IMR-90 (cell line): ENCODE measurements around the gene ENTPD7. TPM values are rescaled to one million over a fixed set of nuclear protein-coding genes. Genes with fewer than 3 reads are reported as not detected.

Source experiments
- ATAC-seq: fragments of 200-7000 bp; cut with Tn5 transposase; 2 replicates; pipeline ENCODE4 v1.9.1; 2020; ENCODE audit warnings: low read depth, mild to moderate bottlenecking, moderate library complexity
- BruUV-seq: library from RNA; stranded (reverse); fragments of 400-500 nt; replicated peaks from 2 replicates; lab custom pipeline; 2021; lab: Mats Ljungman, UMichigan
- CTCF ChIA-PET: fragments of 300-600 bp; formaldehyde crosslinking; extraction: SDS; loops from one replicate; lab custom pipeline; 2021; ENCODE audit warnings: antibody characterized with exemption; lab: Yijun Ruan, JAX
- POLR2A ChIA-PET: fragments of 300-600 bp; sonication (Branson Sonifier 250); formaldehyde crosslinking; loops from one replicate; lab custom pipeline; 2022; ENCODE audit warnings: antibody characterized with exemption; ENCODE audit not compliant: unreplicated experiment; lab: Charles Lee
- DNase-seq: peaks from one replicate; pipeline ENCODE4 v3.0.0; 2013
- H2AFZ ChIP-seq: replicated peaks from 2 replicates; pipeline ENCODE3; 2013; ENCODE audit warnings: low read length, mild to moderate bottlenecking; ENCODE audit not compliant: poor library complexity
- H2AK5ac ChIP-seq: 2 replicates; pipeline ENCODE4 v1.6.1; 2013; ENCODE audit warnings: low read depth, low read length, inconsistent platforms
- H2AK9ac ChIP-seq: replicated peaks from 2 replicates; pipeline ENCODE3; 2013; ENCODE audit warnings: mild to moderate bottlenecking, low read depth, low read length, moderate library complexity; ENCODE audit not compliant: poor library complexity
- H2BK120ac ChIP-seq: 2 replicates; pipeline ENCODE4 v1.6.1; 2013; ENCODE audit warnings: low read depth, low read length, inconsistent platforms
- H2BK15ac ChIP-seq: 3 replicates; pipeline ENCODE4 v1.6.1; 2013; ENCODE audit warnings: low read depth, low read length, inconsistent platforms
- H2BK20ac ChIP-seq: 2 replicates; pipeline ENCODE4 v1.6.1; 2013; ENCODE audit warnings: low read depth, mild to moderate bottlenecking, inconsistent platforms, low read length, moderate library complexity
- H2BK5ac ChIP-seq: 2 replicates; pipeline ENCODE4 v1.6.1; 2013; ENCODE audit warnings: mild to moderate bottlenecking, low read depth, low read length, inconsistent platforms; ENCODE audit not compliant: poor library complexity, severe bottlenecking
- H3K14ac ChIP-seq: replicated peaks from 2 replicates; pipeline ENCODE4 v1.6.1; 2013; ENCODE audit warnings: low read depth, low read length, inconsistent platforms
- H3K18ac ChIP-seq: 2 replicates; pipeline ENCODE4 v1.6.1; 2013; ENCODE audit warnings: low read depth, low read length, control low read depth
- H3K23ac ChIP-seq: 2 replicates; pipeline ENCODE4 v1.6.1; 2013; ENCODE audit warnings: low read depth, low read length, inconsistent platforms
- H3K27ac ChIP-seq: 2 replicates; pipeline ENCODE4 v1.5.1; 2013; ENCODE audit warnings: mild to moderate bottlenecking, control low read depth, low read length; ENCODE audit not compliant: insufficient read depth
- H3K27me3 ChIP-seq: 2 replicates; pipeline ENCODE4 v1.6.1; 2013; ENCODE audit warnings: low read length; ENCODE audit not compliant: control insufficient read depth, insufficient read depth
- H3K36me3 ChIP-seq: 2 replicates; pipeline ENCODE4 v1.6.1; 2013; ENCODE audit warnings: low read length, mixed read lengths; ENCODE audit not compliant: control insufficient read depth, insufficient read depth
- H3K4ac ChIP-seq: 2 replicates; pipeline ENCODE4 v1.6.1; 2013; ENCODE audit warnings: low read depth, low read length, inconsistent platforms
- H3K4me1 ChIP-seq: 2 replicates; pipeline ENCODE4 v1.6.1; 2013; ENCODE audit warnings: low read length, mixed read lengths; ENCODE audit not compliant: control insufficient read depth, insufficient read depth
- H3K4me2 ChIP-seq: 2 replicates; pipeline ENCODE4 v1.6.1; 2013; ENCODE audit warnings: low read depth, mild to moderate bottlenecking, control low read depth, low read length, moderate library complexity
- H3K4me3 ChIP-seq: 2 replicates; pipeline ENCODE4 v1.5.1; 2013; ENCODE audit warnings: low read depth, mild to moderate bottlenecking, control low read depth, low read length, moderate library complexity; ENCODE audit not compliant: insufficient read depth
- H3K56ac ChIP-seq: 2 replicates; pipeline ENCODE4 v1.6.1; 2013; ENCODE audit warnings: low read length, inconsistent platforms; ENCODE audit not compliant: insufficient read depth; ENCODE audit errors: extremely low read depth
- H3K79me1 ChIP-seq, 2 experiments: 2 replicates each; pipeline ENCODE4 v1.6.1; 2013; ENCODE audit warnings: low read length in 2 of 2, inconsistent platforms in 1 of 2, low read depth in 1 of 2
- H3K9ac ChIP-seq: 2 replicates; pipeline ENCODE4 v1.6.1; 2013; ENCODE audit warnings: low read depth, low read length, control low read depth
- H3K9me1 ChIP-seq: 2 replicates; pipeline ENCODE4 v1.6.1; 2013; ENCODE audit warnings: low read length, inconsistent platforms; ENCODE audit not compliant: insufficient read depth
- H3K9me3 ChIP-seq: 2 replicates; pipeline ENCODE4 v1.6.1; 2013; ENCODE audit warnings: low read length; ENCODE audit not compliant: control insufficient read depth, insufficient read depth
- H4K20me1 ChIP-seq: 2 replicates; pipeline ENCODE4 v1.6.1; 2013; ENCODE audit warnings: low read length, inconsistent platforms; ENCODE audit not compliant: insufficient read depth
- H4K5ac ChIP-seq: 2 replicates; pipeline ENCODE4 v1.6.1; 2013; ENCODE audit warnings: mild to moderate bottlenecking, low read depth, low read length, control low read depth
- H4K8ac ChIP-seq, 2 experiments: 2 replicates each; pipeline ENCODE4 v1.6.1; 2013; ENCODE audit warnings: low read depth in 2 of 2, low read length in 2 of 2, control low read depth in 1 of 2, inconsistent platforms in 1 of 2
- H4K91ac ChIP-seq: 2 replicates; pipeline ENCODE4 v1.6.1; 2013; ENCODE audit warnings: low read depth, low read length, inconsistent platforms; ENCODE audit not compliant: insufficient read depth
- CEBPB ChIP-seq: IDR thresholded peaks from 2 replicates; pipeline ENCODE4 v1.6.1; 2012; ENCODE audit warnings: low read depth, low read length, improper control_type of control experiment
- ELK1 ChIP-seq: fragments of 150-350 bp; IDR thresholded peaks from 2 replicates; pipeline ENCODE4 v1.6.1; 2016; ENCODE audit warnings: low read depth, mild to moderate bottlenecking, low read length, moderate library complexity, borderline replicate concordance
- FOS ChIP-seq: fragments of 150-350 bp; IDR thresholded peaks from 2 replicates; pipeline ENCODE4 v1.6.1; 2016; ENCODE audit warnings: low read depth, low read length
- MAFK ChIP-seq: IDR thresholded peaks from 2 replicates; pipeline ENCODE4 v1.6.1; 2012; ENCODE audit warnings: low read depth, low read length, improper control_type of control experiment
- MXI1 ChIP-seq: IDR thresholded peaks from 2 replicates; pipeline ENCODE4 v1.6.1; 2012; ENCODE audit warnings: low read depth, mild to moderate bottlenecking, low read length, moderate library complexity, borderline replicate concordance
- POLR2A ChIP-seq: IDR thresholded peaks from 2 replicates; pipeline ENCODE4 v1.6.1; 2012; ENCODE audit warnings: mild to moderate bottlenecking, low read depth, low read length
- RAD21 ChIP-seq: IDR thresholded peaks from 2 replicates; pipeline ENCODE4 v1.6.1; 2012; ENCODE audit warnings: low read length, improper control_type of control experiment
- RCOR1 ChIP-seq: IDR thresholded peaks from 2 replicates; pipeline ENCODE4 v1.6.1; 2012; ENCODE audit warnings: mild to moderate bottlenecking, low read length, improper control_type of control experiment; ENCODE audit not compliant: insufficient replicate concordance
- RFX5 ChIP-seq: IDR thresholded peaks from 2 replicates; pipeline ENCODE4 v1.8.0; 2012; ENCODE audit warnings: low read depth, mild to moderate bottlenecking, low read length, moderate library complexity
- SMC3 ChIP-seq: fragments of 150-350 bp; IDR thresholded peaks from 2 replicates; pipeline ENCODE4 v1.6.1; 2016; ENCODE audit warnings: low read depth, mild to moderate bottlenecking, antibody characterized with exemption, low read length, moderate library complexity
- USF2 ChIP-seq: fragments of 150-350 bp; IDR thresholded peaks from 2 replicates; pipeline ENCODE4 v1.6.1; 2017; ENCODE audit warnings: mild to moderate bottlenecking, antibody characterized with exemption, low read length, low read depth
- dilution Hi-C: fragments of 300-500 bp; cut with HindIII; formaldehyde crosslinking; loops from one replicate; pipeline ENCODE4 v1.14.3; 2018; ENCODE audit warnings: low sequenced_read_pairs; ENCODE audit not compliant: unreplicated experiment
- in situ Hi-C: fragments of 300-500 bp; cut with MboI; formaldehyde crosslinking; loops from 3 replicates; pipeline ENCODE4 v1.14.3; 2019; ENCODE audit warnings: low sequenced_read_pairs, inconsistent platforms, mixed read lengths
- intact Hi-C: fragments of 100-400 bp; cut with micrococcal nuclease; formaldehyde crosslinking; loops from 2 replicates; pipeline ENCODE4 v1.10.0; 2022
- polyA plus RNA-seq, 3 experiments: library from polyadenylated mRNA; depleted of rRNA; stranded (reverse); fragments of >200 nt; gene quantifications; 2 replicates each; pipeline ENCODE4 v1.2.3, GENCODE V29; 2012; ENCODE audit warnings: low replicate concordance in 1 of 3
- total RNA-seq: library from RNA; depleted of rRNA; stranded (reverse); fragments of >200 nt; gene quantifications from 2 replicates; pipeline ENCODE4 v1.2.3, GENCODE V29; 2012
- TF ChIP-seq, protein P1 (sequence below): conservative IDR thresholded peaks from 2 replicates; pipeline ENCODE4 v1.5.1; 2012; ENCODE audit warnings: mild to moderate bottlenecking, low read depth, low read length, improper control_type of control experiment

The ENTPD7 gene
- total and polyA plus RNA-seq, 2 of the 4 experiments (the other 2 are of a cell fraction), result 8.0 to 23.3 TPM

DNA sequence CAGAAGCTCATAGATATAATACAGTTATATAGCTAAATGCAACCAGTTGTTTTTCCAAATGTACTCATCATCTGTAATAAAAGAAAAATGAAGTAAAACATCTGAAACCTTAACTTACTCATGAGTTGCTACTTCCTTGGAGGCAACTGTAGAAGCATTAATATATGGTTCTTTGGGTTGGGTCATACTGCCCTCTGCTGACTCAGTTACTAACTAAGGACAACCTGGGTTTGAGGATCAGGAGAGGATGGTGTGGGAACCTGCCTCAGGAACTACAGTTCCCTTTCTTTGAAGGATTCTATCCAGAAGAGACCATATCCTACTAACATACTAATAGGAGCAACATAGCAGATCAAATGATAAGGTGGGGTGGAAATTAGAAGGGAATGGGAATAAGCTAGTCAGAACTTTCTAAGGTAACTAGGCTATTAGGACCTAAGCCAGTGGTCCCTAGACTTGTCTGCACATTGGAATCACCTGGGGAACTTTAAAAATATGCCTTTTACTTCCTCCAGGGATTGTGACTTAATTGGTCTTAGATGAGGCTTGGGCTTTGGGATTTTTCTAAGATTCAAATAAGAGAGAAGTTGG lies 51.9 kb downstream of the ENTPD7 start:
- in situ Hi-C loops, result loop anchor here (5.0 to 10.0 kb wide), 3 partner anchors 84 to 276 kb away; partner anchors contain the start of gene GOT1
- no peak overlapping the region for H2AK9ac ChIP-seq
- H3K27ac ChIP-seq, result no peak overlapping the region
- intact Hi-C loops, result loop anchor here (1.0 to 5.0 kb wide), 5 partner anchors 81 to 319 kb away; partner anchors contain the start of genes GOT1 and SLC25A28
- H3K4me2 ChIP-seq, result no peak overlapping the region
- no peak overlapping the region for H3K14ac ChIP-seq
- no peak overlapping the region for H2BK120ac ChIP-seq
- no peak overlapping the region for H3K56ac ChIP-seq
- no peaks in the 10 kb centered on the region for H3K27me3 ChIP-seq
- no peak overlapping the region for H3K9ac ChIP-seq
- H4K91ac ChIP-seq, result no peak overlapping the region
- H2AK5ac ChIP-seq, result no peak overlapping the region
- POLR2A ChIA-PET, result no interaction called here
- no peak overlapping the region for H2BK5ac ChIP-seq
- H4K20me1 ChIP-seq, result no peaks in the 10 kb centered on the region
- dilution Hi-C loops, result no loop called here
- no peak overlapping the region for H2BK15ac ChIP-seq
- H3K18ac ChIP-seq, result no peak overlapping the region
- H3K4me1 ChIP-seq, result peaks cover 11% of the 10 kb centered on the region; the same call in 1 of the 2 replicates
- no peaks in the 10 kb centered on the region for H3K9me3 ChIP-seq
- no peaks in the 10 kb centered on the region for H3K9me1 ChIP-seq
- no peak overlapping the region for H2BK20ac ChIP-seq
- DNase-seq (peak; percentile 80), ATAC-seq (peak; percentile 81)
- H3K23ac ChIP-seq, result no peak overlapping the region
- H3K36me3 ChIP-seq, result peaks cover 22% of the 10 kb centered on the region
- H4K5ac ChIP-seq, result no peak overlapping the region
- no peak overlapping the region for H2AFZ ChIP-seq
- BruUV-seq, result no TSS peak
- H3K79me1 ChIP-seq, result peaks cover 3 to 13% of the 10 kb centered on the region in 2 experiments; a peak in 2 of 4 replicates
- peak; percentile 82 for TF ChIP-seq RAD21
- TF ChIP-seq ELK1, result no peak
- no peak for TF ChIP-seq USF2
- no peak for TF ChIP-seq CEBPB
- TF ChIP-seq, protein P1, sequence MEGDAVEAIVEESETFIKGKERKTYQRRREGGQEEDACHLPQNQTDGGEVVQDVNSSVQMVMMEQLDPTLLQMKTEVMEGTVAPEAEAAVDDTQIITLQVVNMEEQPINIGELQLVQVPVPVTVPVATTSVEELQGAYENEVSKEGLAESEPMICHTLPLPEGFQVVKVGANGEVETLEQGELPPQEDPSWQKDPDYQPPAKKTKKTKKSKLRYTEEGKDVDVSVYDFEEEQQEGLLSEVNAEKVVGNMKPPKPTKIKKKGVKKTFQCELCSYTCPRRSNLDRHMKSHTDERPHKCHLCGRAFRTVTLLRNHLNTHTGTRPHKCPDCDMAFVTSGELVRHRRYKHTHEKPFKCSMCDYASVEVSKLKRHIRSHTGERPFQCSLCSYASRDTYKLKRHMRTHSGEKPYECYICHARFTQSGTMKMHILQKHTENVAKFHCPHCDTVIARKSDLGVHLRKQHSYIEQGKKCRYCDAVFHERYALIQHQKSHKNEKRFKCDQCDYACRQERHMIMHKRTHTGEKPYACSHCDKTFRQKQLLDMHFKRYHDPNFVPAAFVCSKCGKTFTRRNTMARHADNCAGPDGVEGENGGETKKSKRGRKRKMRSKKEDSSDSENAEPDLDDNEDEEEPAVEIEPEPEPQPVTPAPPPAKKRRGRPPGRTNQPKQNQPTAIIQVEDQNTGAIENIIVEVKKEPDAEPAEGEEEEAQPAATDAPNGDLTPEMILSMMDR, result peak; percentile 74
- peak; percentile 68 for TF ChIP-seq SMC3
- TF ChIP-seq RFX5, result peak; percentile 85
- TF ChIP-seq FOS, result no peak
- no peak for TF ChIP-seq RCOR1
- TF ChIP-seq MAFK, result no peak
- TF ChIP-seq POLR2A, result no peak
- no peak for TF ChIP-seq MXI1
- H3K4ac ChIP-seq, result no peak overlapping the region
- no peak overlapping the region for H4K8ac ChIP-seq
- CTCF ChIA-PET, result interaction anchor here (0.6 to 2.5 kb wide), 5 partner anchors 10 to 1158 kb away, joined by 3 to 10 read pairs (median 4); no protein-coding TSS in a partner anchor
- H3K4me3 ChIP-seq, result no peak overlapping the region
